GM19372 (cell line): Measurements from ENCODE around the gene MRPL10.

ENCODE experiments used
- ATAC-seq: cut with Tn5 transposase; IDR thresholded peaks from one replicate; pipeline ENCODE4 v1.9.1; 2021; ENCODE audit warnings: mild to moderate bottlenecking, low read depth, moderate library complexity; ENCODE audit not compliant: unreplicated experiment

The MRPL10 gene

GRCh38 chr17:47816111-47816735, 15.1 kb downstream of the MRPL10 start:
- ATAC-seq: no peak

GRCh38 chr17:47815106-47815918, 16.0 kb downstream of the MRPL10 start:
- no peak for ATAC-seq

GRCh38 chr17:47813512-47814031, 17.8 kb downstream of the MRPL10 start:
- ATAC-seq: no peak

- ATAC-seq: no peak
Observed at GRCh38 chr17:47813077-47813476, 18.3 kb downstream of the MRPL10 start.

- no peak for ATAC-seq
Observed at GRCh38 chr17:47812146-47812920, 19.0 kb downstream of the MRPL10 start.

- no peak for ATAC-seq
Observed at GRCh38 chr17:47811709-47812108, 19.6 kb downstream of the MRPL10 start.

- no peak for ATAC-seq
Observed at GRCh38 chr17:47810901-47811635, 20.3 kb downstream of the MRPL10 start.

GRCh38 chr17:47810200-47810821, 21.0 kb downstream of the MRPL10 start:
- no peak for ATAC-seq

- ATAC-seq: no peak
Observed at GRCh38 chr17:47808830-47809480, 22.4 kb downstream of the MRPL10 start.

GRCh38 chr17:47808036-47808829, 23.1 kb downstream of the MRPL10 start:
- no peak for ATAC-seq

GRCh38 chr17:47807421-47807820, 23.9 kb downstream of the MRPL10 start:
- no peak for ATAC-seq

- ATAC-seq: no peak
Observed at GRCh38 chr17:47806913-47807255, 24.5 kb downstream of the MRPL10 start.

- ATAC-seq: no peak
Observed at GRCh38 chr17:47806026-47806912, 25.1 kb downstream of the MRPL10 start.

- no peak for ATAC-seq
Observed at GRCh38 chr17:47804461-47804860, 26.9 kb downstream of the MRPL10 start.

- ATAC-seq: no peak
Observed at GRCh38 chr17:47803751-47804150, 27.6 kb downstream of the MRPL10 start.

GRCh38 chr17:47803201-47803600, 28.1 kb downstream of the MRPL10 start:
- ATAC-seq: no peak

GRCh38 chr17:47802341-47803022, 28.9 kb downstream of the MRPL10 start:
- no peak for ATAC-seq
